Parathyroid adenoma (tissue), 2 donors: Measurements from ENCODE around the gene ELF5.

Experiments used
- H2AFZ ChIP-seq: fragments of 300-600 bp; sonication (generic); one replicate; pipeline ENCODE4 v1.7.0; 2017; ENCODE audit warnings: antibody characterized with exemption, mild to moderate bottlenecking
- H3K27ac ChIP-seq: fragments of 300-600 bp; sonication (generic); one replicate; pipeline ENCODE4 v1.7.0; 2017
- H3K27me3 ChIP-seq: fragments of 300-600 bp; sonication (generic); one replicate; pipeline ENCODE4 v1.7.0; 2017; ENCODE audit warnings: low read length; ENCODE audit not compliant: control insufficient read depth, insufficient read depth
- H3K36me3 ChIP-seq: fragments of 300-600 bp; sonication (generic); one replicate; pipeline ENCODE4 v1.7.0; 2017; ENCODE audit warnings: low read length; ENCODE audit not compliant: control insufficient read depth, insufficient read depth
- H3K4me1 ChIP-seq: fragments of 300-600 bp; sonication (generic); one replicate; pipeline ENCODE4 v1.7.0; 2017; ENCODE audit warnings: control low read depth
- H3K4me2 ChIP-seq: fragments of 300-600 bp; sonication (generic); one replicate; pipeline ENCODE4 v1.7.0; 2017; ENCODE audit warnings: low read length
- H3K4me3 ChIP-seq: fragments of 300-600 bp; sonication (generic); one replicate; pipeline ENCODE4 v1.7.0; 2017; ENCODE audit warnings: low read depth, low read length
- H3K79me2 ChIP-seq: fragments of 300-600 bp; sonication (generic); one replicate; pipeline ENCODE4 v1.7.0; 2017; ENCODE audit warnings: control low read depth
- H3K9ac ChIP-seq: fragments of 300-600 bp; sonication (generic); one replicate; pipeline ENCODE4 v1.7.0; 2017; ENCODE audit warnings: mild to moderate bottlenecking
- H3K9me3 ChIP-seq: fragments of 300-600 bp; sonication (generic); one replicate; pipeline ENCODE4 v1.7.0; 2017; ENCODE audit warnings: low read length; ENCODE audit not compliant: control insufficient read depth
- CTCF ChIP-seq: fragments of 300-600 bp; sonication (generic); IDR thresholded peaks from one replicate; pipeline ENCODE4 v1.7.0; 2017; ENCODE audit warnings: antibody characterized with exemption, mild to moderate bottlenecking
- donor health status: primary hyperparathyroidism.

ELF5 gene

DNA sequence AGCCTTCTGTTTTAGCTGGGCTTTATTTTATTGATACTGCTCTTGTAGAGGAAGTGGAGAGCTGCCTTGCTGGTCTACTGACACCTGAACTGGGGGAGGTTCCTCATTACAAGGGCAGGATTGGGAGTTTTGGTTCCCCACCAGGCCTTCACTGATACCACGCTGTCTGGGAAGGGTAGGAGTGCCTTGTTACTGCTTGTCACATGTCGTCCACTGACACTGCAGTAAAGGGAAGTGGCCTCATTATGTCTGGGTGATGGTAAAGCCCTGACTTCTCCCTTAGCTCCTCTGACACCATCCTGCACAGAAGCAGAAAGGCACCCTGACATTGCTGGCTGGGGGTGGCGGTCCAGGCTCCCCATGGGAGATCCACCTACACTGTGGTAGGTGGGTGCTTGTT is 38.7 kb upstream of the ELF5 start:
- Histone ChIP-seq H3K4me3 (no peak overlapping the region), H3K4me1 (no peaks in the 10 kb centered on the region), H3K9ac (no peak overlapping the region), H3K9me3 (no peaks in the 10 kb centered on the region), H2AFZ (no peak overlapping the region), H3K4me2 (no peak overlapping the region), H3K27me3 (no peaks in the 10 kb centered on the region), H3K36me3 (no peaks in the 10 kb centered on the region), H3K79me2 (no peaks in the 10 kb centered on the region), H3K27ac (no peak overlapping the region)
- no peak for TF ChIP-seq CTCF

GRCh38 chr11:34549271-34549670 is 35.7 kb upstream of the ELF5 start:
- Histone ChIP-seq H3K79me2 (no peaks in the 10 kb centered on the region), H3K4me2 (no peak overlapping the region), H2AFZ (no peak overlapping the region)

GRCh38 chr11:34548278-34548677 is 34.7 kb upstream of the ELF5 start:
- Histone ChIP-seq H2AFZ (no peak overlapping the region), H3K79me2 (no peaks in the 10 kb centered on the region), H3K4me1 (no peaks in the 10 kb centered on the region), H3K27ac (no peak overlapping the region), H3K4me3 (no peak overlapping the region), H3K4me2 (no peak overlapping the region), H3K27me3 (no peaks in the 10 kb centered on the region), H3K9ac (no peak overlapping the region), H3K9me3 (no peaks in the 10 kb centered on the region), H3K36me3 (no peaks in the 10 kb centered on the region)
- no peak for TF ChIP-seq CTCF

More at GRCh38 chr11:34549271-34549670, 35.7 kb upstream of the ELF5 start:
- Histone ChIP-seq H3K4me1 (no peaks in the 10 kb centered on the region), H3K4me3 (no peak overlapping the region), H3K27me3 (no peaks in the 10 kb centered on the region), H3K9me3 (no peaks in the 10 kb centered on the region), H3K27ac (no peak overlapping the region), H3K36me3 (no peaks in the 10 kb centered on the region), H3K9ac (no peak overlapping the region)
- TF ChIP-seq CTCF: no peak

GRCh38 chr11:34546511-34547209 is 33.1 kb upstream of the ELF5 start:
- no peak overlapping the region for H3K27ac ChIP-seq
- no peak overlapping the region for H3K9ac ChIP-seq

More at GRCh38 chr11:34546511-34547209, 33.1 kb upstream of the ELF5 start:
- Histone ChIP-seq H2AFZ (no peak overlapping the region), H3K79me2 (no peaks in the 10 kb centered on the region), H3K4me1 (no peaks in the 10 kb centered on the region), H3K9me3 (no peaks in the 10 kb centered on the region), H3K4me3 (no peak overlapping the region), H3K27me3 (no peaks in the 10 kb centered on the region), H3K4me2 (no peak overlapping the region), H3K36me3 (no peaks in the 10 kb centered on the region)
- no peak for TF ChIP-seq CTCF
